ENCODE data around the gene RPRD1B. TPM values are rescaled to one million over a fixed set of nuclear protein-coding genes. Genes with fewer than 3 reads are reported as not detected.

The RPRD1B gene
- polyA plus RNA-seq, 3 donors, result 3.6 to 12.3 (median 4.7) TPM

GRCh38 chr20:38133680-38134426, 100.3 kb downstream of the RPRD1B start:
- no peaks in the 10 kb centered on the region for H3K4me1 ChIP-seq (ENCODE audit: control insufficient read depth in 1 of 2, insufficient read depth in 2 of 2, low read length in 2 of 2)
- Mint-ChIP-seq H3K4me1 (peaks cover 9% of the 10 kb centered on the region), H3K4me3 (no peak overlapping the region), H3K27me3 (ENCODE audit: low read depth in 3 of 3) (peaks cover 2 to 11% (median 5%) of the 10 kb centered on the region in 3 donors), H3K36me3 (peaks cover 0 to 3% of the 10 kb centered on the region in 2 donors), H3K27ac (no peak overlapping the region), H3K9me3 (no peaks in the 10 kb centered on the region)
- H3K36me3 ChIP-seq (replicated peaks in 1 of 2; ENCODE audit: control insufficient read depth in 1 of 2, insufficient read depth in 2 of 2, low read length in 2 of 2), result no peaks in the 10 kb centered on the region
- H3K9ac ChIP-seq (ENCODE audit: insufficient read depth, low read length, poor library complexity, severe bottlenecking), result no peak overlapping the region
- H3K79me2 ChIP-seq (ENCODE audit: insufficient read depth, low read length), result no peaks in the 10 kb centered on the region
- H4K20me1 ChIP-seq (ENCODE audit: insufficient read depth, low read length), result no peaks in the 10 kb centered on the region
- H3K4me3 ChIP-seq (replicated peaks in 1 of 3; ENCODE audit: low read depth in 2 of 3, low read length in 3 of 3), result no peak overlapping the region
- no peak overlapping the region for H3K27ac ChIP-seq (ENCODE audit: low read depth in 1 of 2, low read length in 2 of 2)
- no peak overlapping the region for H3K4me2 ChIP-seq (replicated peaks; ENCODE audit: extremely low read depth, low read length, poor library complexity, severe bottlenecking)
- no peak overlapping the region for H2AFZ ChIP-seq (ENCODE audit: insufficient read depth, low read depth, low read length, poor library complexity, severe bottlenecking)
- WGBS (ENCODE audit: insufficient coverage), result 96% methylated on average over 6 of the region's 10 CpGs
- DNase-seq, result no peak
- no peaks in the 10 kb centered on the region for H3K9me3 ChIP-seq (replicated peaks in 1 of 2; ENCODE audit: control insufficient read depth in 1 of 2, insufficient read depth in 1 of 2, low read length in 2 of 2)
- TF ChIP-seq CTCF (IDR thresholded peaks at IDR 0.05), result no peak
- no peaks in the 10 kb centered on the region for H3K27me3 ChIP-seq (ENCODE audit: control insufficient read depth in 2 of 2, insufficient read depth in 2 of 2, low read length in 2 of 2)
- intact Hi-C loops (cut with micrococcal nuclease), result no loop called here

GRCh38 chr20:38134427-38135270, 101.1 kb downstream of the RPRD1B start:
- H3K27ac Mint-ChIP-seq, result no peak overlapping the region
- WGBS (ENCODE audit: insufficient coverage), result 45% methylated on average over 7 of the region's 9 CpGs
- H3K4me3 ChIP-seq (replicated peaks in 1 of 3; ENCODE audit: low read depth in 2 of 3, low read length in 3 of 3), result no peak overlapping the region
- no peak overlapping the region for H3K27ac ChIP-seq (ENCODE audit: low read depth in 1 of 2, low read length in 2 of 2)
- no peaks in the 10 kb centered on the region for H3K27me3 ChIP-seq (ENCODE audit: control insufficient read depth in 2 of 2, insufficient read depth in 2 of 2, low read length in 2 of 2)
- no peaks in the 10 kb centered on the region for H4K20me1 ChIP-seq (ENCODE audit: insufficient read depth, low read length)
- no peaks in the 10 kb centered on the region for H3K79me2 ChIP-seq (ENCODE audit: insufficient read depth, low read length)
- no peak overlapping the region for H3K9ac ChIP-seq (ENCODE audit: insufficient read depth, low read length, poor library complexity, severe bottlenecking)
- H3K9me3 ChIP-seq (replicated peaks in 1 of 2; ENCODE audit: control insufficient read depth in 1 of 2, insufficient read depth in 1 of 2, low read length in 2 of 2), result no peaks in the 10 kb centered on the region
- TF ChIP-seq CTCF (IDR thresholded peaks at IDR 0.05), result no peak
- H3K9me3 Mint-ChIP-seq, result no peaks in the 10 kb centered on the region
- H3K27me3 Mint-ChIP-seq (ENCODE audit: low read depth in 3 of 3), result peaks cover 2 to 11% (median 5%) of the 10 kb centered on the region in 3 donors
- peaks cover 0 to under 1% of the 10 kb centered on the region in 2 donors for H3K4me1 ChIP-seq (ENCODE audit: control insufficient read depth in 1 of 2, insufficient read depth in 2 of 2, low read length in 2 of 2)
- peaks cover 12% of the 10 kb centered on the region for H3K4me1 Mint-ChIP-seq
- no peaks in the 10 kb centered on the region for H3K36me3 ChIP-seq (replicated peaks in 1 of 2; ENCODE audit: control insufficient read depth in 1 of 2, insufficient read depth in 2 of 2, low read length in 2 of 2)
- no peak overlapping the region for H3K4me3 Mint-ChIP-seq
- peaks cover 3 to 5% of the 10 kb centered on the region in 2 donors for H3K36me3 Mint-ChIP-seq
- intact Hi-C loops (cut with micrococcal nuclease), result no loop called here
- no peak overlapping the region for H3K4me2 ChIP-seq (replicated peaks; ENCODE audit: extremely low read depth, low read length, poor library complexity, severe bottlenecking)
- DNase-seq, result no peak
- H2AFZ ChIP-seq (ENCODE audit: insufficient read depth, low read depth, low read length, poor library complexity, severe bottlenecking), result no peak overlapping the region
